WERI-Rb-1 (cell line): Measurements from ENCODE around the gene SOX15.
A peak's percentile ranks its signal among the peaks of the same experiment; 100 is the strongest.

Experiments
- DNase-seq: peaks from one replicate; pipeline ENCODE4 v3.0.0-alpha.2; 2020
- H3K27ac ChIP-seq: fragments of 250-450 bp; sonication (Bioruptor Pico); 2 replicates; pipeline ENCODE4 v1.5.1; 2020; ENCODE audit warnings: mild to moderate bottlenecking, moderate library complexity
- H3K27me3 ChIP-seq: fragments of 250-450 bp; sonication (Bioruptor Pico); 2 replicates; pipeline ENCODE4 v1.5.1; 2021; ENCODE audit warnings: mild to moderate bottlenecking, low read depth, moderate library complexity; ENCODE audit not compliant: insufficient read depth, severe bottlenecking
- H3K36me3 ChIP-seq: fragments of 250-450 bp; sonication (Bioruptor Pico); 2 replicates; pipeline ENCODE4 v1.5.1; 2020; ENCODE audit warnings: mild to moderate bottlenecking, moderate library complexity
- H3K4me3 ChIP-seq: 2 replicates; pipeline ENCODE4 v1.5.1; 2011; ENCODE audit warnings: low read depth, mild to moderate bottlenecking, control low read depth, low read length
- H3K9me3 ChIP-seq: fragments of 250-450 bp; sonication (Bioruptor Pico); 2 replicates; pipeline ENCODE4 v1.5.1; 2021; ENCODE audit warnings: mild to moderate bottlenecking, moderate library complexity; ENCODE audit not compliant: severe bottlenecking
- CTCF ChIP-seq: IDR thresholded peaks from 2 replicates; pipeline ENCODE4 v1.5.1; 2011; ENCODE audit warnings: low read depth, mild to moderate bottlenecking, control low read depth, inconsistent platforms, low read length

SOX15 gene

GRCh38 chr17:7577327-7578199 is 12.3 kb downstream of the SOX15 start:
- no peak overlapping the region for H3K27ac ChIP-seq
- peaks cover 79% of the 10 kb centered on the region for H3K36me3 ChIP-seq
- no peak overlapping the region for H3K4me3 ChIP-seq
- no peak for DNase-seq
- no peaks in the 10 kb centered on the region for H3K27me3 ChIP-seq
- no peaks in the 10 kb centered on the region for H3K9me3 ChIP-seq
- no peak for TF ChIP-seq CTCF

GRCh38 chr17:7576432-7576937 is 13.4 kb downstream of the SOX15 start:
- H3K27me3 ChIP-seq: no peaks in the 10 kb centered on the region
- no peaks in the 10 kb centered on the region for H3K9me3 ChIP-seq
- H3K36me3 ChIP-seq: peaks cover 73% of the 10 kb centered on the region
- no peak overlapping the region for H3K27ac ChIP-seq
- H3K4me3 ChIP-seq: no peak overlapping the region
- TF ChIP-seq CTCF: no peak
- no peak for DNase-seq

GRCh38 chr17:7575959-7576358 is 13.9 kb downstream of the SOX15 start:
- no peak for DNase-seq
- TF ChIP-seq CTCF: no peak
- Histone ChIP-seq H3K4me3 (no peak overlapping the region), H3K27ac (no peak overlapping the region; the same call in 1 of the 2 replicates), H3K9me3 (no peaks in the 10 kb centered on the region), H3K36me3 (peaks cover 78% of the 10 kb centered on the region), H3K27me3 (no peaks in the 10 kb centered on the region)

- H3K27ac ChIP-seq: no peak overlapping the region; the same call in 1 of the 2 replicates
- no peaks in the 10 kb centered on the region for H3K9me3 ChIP-seq
- TF ChIP-seq CTCF: no peak
- H3K36me3 ChIP-seq: peaks cover 83% of the 10 kb centered on the region
- H3K27me3 ChIP-seq: no peaks in the 10 kb centered on the region
- DNase-seq: no peak
- no peak overlapping the region for H3K4me3 ChIP-seq
These were observed 14.4 kb downstream of the SOX15 start for GRCh38 chr17:7575481-7575883.

GRCh38 chr17:7574176-7574953 is 15.5 kb downstream of the SOX15 start:
- Histone ChIP-seq H3K4me3 (peak overlapping the region; percentile 94), H3K27ac (peak overlapping the region; percentile 98), H3K27me3 (no peaks in the 10 kb centered on the region), H3K36me3 (peaks cover 86% of the 10 kb centered on the region), H3K9me3 (no peaks in the 10 kb centered on the region)
- TF ChIP-seq CTCF: no peak
- no peak for DNase-seq
